ENCODE data around the gene PARVG. TPM values are rescaled to one million over a fixed set of nuclear protein-coding genes. Genes with fewer than 3 reads are reported as not detected.
A peak's percentile ranks its signal among the peaks of the same experiment; 100 is the strongest.

The PARVG gene
- total RNA-seq, 1 experiment from 2014 or later, result not detected

DNA sequence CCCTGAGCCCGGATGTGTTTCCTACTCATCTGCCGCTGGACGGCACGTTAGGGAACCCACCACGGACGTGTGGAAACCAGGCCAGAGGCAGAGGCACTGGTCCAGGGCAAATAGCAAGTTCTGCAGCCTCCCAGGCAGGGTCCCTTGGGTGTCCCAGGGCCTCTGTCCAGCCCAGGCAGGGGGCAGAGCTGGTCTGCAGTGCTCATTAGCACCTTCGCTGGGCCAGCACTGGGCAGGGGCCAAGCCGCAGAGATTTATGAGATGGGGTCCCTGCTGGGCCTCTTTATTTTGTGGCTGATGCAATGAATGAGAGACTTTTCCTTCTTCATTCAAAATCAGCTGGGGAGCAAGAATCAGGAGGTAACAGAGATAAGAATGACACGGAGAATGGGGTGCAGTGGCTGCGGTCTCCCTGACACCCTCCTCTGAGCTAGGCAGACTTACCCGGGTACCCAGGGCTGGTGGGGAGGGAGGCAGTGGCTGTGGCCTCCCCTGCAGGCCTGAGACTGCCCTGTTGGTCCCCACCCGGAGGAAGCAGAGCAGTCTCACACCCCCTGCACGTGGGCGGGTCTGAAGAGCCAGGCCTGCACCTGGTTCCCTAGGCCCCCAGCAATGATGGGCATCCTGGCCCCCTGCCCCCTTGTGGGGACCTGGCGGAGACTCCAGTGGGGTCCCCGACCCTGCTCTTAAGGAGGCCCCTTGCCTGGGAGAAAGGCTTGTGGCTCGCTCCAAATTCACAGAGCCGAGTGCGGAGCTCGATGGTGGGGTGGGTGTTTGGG is 14.0 kb upstream of the PARVG start:
- peaks cover 3% of the 10 kb centered on the region; the same call in 1 of the 2 replicates for H3K36me3 ChIP-seq
- no peaks in the 10 kb centered on the region for H3K27me3 ChIP-seq
- DNase-seq, result peak; percentile 19
- H3K4me3 ChIP-seq, result no peak overlapping the region
- no peaks in the 10 kb centered on the region for H3K9me3 ChIP-seq

DNA sequence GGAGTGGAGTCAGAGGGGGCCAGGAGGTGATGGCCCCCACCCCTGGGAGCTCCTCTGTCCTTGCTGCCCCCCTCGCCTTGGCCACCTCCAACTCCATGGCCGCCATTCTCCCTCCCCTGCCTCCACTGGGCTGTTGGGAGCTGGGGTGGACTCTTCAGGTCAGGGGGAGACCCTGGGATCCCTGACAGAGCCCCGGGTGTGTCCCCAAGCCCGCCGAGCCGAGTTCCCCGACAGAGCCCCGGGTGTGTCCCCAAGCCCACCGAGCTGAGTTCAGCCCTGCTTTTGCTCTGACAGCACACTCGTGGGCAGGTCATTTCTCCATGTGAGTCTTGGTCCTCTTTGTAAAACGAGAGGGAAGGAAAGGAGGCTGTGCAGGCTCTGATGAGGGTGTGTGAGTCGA is 13.2 kb upstream of the PARVG start:
- no peaks in the 10 kb centered on the region for H3K9me3 ChIP-seq
- no peaks in the 10 kb centered on the region for H3K27me3 ChIP-seq
- H3K4me3 ChIP-seq, result no peak overlapping the region
- peaks cover 3% of the 10 kb centered on the region; the same call in 1 of the 2 replicates for H3K36me3 ChIP-seq
- DNase-seq, result no peak

DNA sequence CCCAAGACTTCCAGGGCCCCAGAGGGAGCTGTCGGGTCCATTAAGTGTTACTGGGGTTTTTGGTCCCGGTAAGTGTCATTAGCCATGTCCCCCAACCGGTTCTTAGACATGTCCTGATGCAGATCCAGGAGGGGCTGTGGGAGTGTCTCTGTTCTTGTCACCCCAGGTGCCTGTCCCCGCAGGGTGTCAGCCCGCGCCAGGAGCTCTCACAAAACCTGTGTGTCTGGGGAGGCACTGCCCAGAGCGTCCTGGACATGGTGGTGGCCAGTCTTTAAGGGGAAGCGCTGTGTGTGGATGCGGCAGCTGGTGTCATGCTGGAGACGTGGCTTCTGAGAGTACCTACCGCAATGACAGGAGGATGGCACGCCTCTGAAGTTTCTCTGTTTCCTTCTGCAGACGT is 12.5 kb upstream of the PARVG start:
- no peaks in the 10 kb centered on the region for H3K9me3 ChIP-seq
- no peaks in the 10 kb centered on the region for H3K27me3 ChIP-seq
- no peak overlapping the region for H3K4me3 ChIP-seq
- peaks cover 3% of the 10 kb centered on the region; the same call in 1 of the 2 replicates for H3K36me3 ChIP-seq
- DNase-seq, result no peak

DNA sequence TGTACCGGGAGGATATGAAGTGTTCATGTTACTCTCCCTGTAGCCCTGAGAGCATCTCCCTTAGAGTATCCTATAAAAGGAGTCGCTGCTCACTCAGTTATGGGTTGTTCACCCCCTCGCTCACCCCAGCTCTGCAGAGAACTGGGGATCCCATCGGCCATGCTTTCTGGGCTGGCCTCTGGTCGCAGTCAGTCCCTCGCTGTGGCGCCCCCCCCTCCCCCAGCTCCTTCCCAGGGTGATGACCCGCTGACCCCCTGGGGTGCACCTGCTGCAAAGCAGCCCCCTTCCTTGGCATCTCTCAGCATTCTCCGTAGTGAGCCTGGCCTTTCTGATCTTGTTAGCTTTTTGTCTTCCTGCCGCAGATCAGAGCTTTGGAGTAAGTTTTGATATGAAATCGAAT is 10.3 kb upstream of the PARVG start:
- H3K4me3 ChIP-seq, result no peak overlapping the region
- DNase-seq, result no peak
- peaks cover 3% of the 10 kb centered on the region; the same call in 1 of the 2 replicates for H3K36me3 ChIP-seq
- no peaks in the 10 kb centered on the region for H3K27me3 ChIP-seq
- no peaks in the 10 kb centered on the region for H3K9me3 ChIP-seq

DNA sequence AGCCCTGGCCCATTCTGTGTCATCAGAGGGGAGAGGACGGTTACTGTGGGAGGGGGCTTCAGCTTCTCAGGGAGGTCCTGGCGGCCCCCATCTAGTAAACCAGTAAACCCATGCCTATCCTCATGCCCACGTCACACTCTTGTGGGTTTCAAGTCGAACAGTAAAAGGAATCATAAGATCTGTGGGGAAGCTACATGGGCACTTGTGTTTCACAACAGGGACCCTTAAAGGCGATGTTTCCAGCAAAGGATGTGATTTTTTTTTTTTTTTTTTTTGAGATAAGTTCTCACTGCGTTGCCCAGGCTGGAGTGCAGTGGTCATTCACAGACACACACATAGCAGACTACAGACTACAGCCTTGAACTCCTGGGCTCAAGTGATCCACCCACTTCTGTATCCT is 9.2 kb upstream of the PARVG start:
- Histone ChIP-seq H3K36me3 (peaks cover 3% of the 10 kb centered on the region; the same call in 1 of the 2 replicates), H3K9me3 (no peaks in the 10 kb centered on the region), H3K27me3 (no peaks in the 10 kb centered on the region), H3K4me3 (no peak overlapping the region)
- no peak for DNase-seq

DNA sequence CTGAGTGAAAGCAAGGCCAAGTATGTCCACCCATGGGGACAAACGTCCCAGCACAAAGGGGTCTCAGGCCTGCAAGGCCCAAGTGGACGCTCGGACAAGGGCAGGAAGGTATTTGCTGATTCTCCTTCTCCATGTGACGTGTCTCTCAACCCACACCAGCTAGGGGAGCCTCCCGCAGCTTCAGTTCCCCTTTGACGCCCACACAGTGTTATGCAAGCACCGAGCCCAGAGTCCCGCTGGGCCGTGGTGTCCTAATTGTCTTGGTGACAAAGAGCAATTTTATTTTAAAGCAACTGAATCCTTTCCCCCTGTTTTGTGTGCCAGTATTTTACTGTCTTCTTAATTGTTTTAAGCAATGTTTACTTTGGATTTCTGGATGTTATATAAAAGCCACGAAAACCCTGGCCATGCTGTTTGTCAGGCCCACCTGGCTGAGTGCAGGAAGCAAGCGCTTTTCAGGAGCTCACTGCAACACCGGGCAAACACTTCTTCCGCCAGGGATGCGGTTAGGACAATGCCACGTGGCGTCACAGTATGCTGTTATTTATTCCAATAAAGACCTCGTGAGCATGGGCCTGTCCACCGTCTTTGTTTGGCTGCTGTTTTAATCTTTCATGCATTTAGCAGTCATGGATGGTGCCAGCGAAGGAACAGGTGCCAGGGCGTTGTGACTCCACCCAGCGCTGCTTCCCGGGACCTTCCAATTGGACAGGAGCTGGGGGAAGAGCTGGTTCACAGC is 8.2 kb upstream of the PARVG start:
- Histone ChIP-seq H3K4me3 (no peak overlapping the region), H3K36me3 (peaks cover 3% of the 10 kb centered on the region; the same call in 1 of the 2 replicates), H3K27me3 (no peaks in the 10 kb centered on the region), H3K9me3 (no peaks in the 10 kb centered on the region)
- no peak for DNase-seq

DNA sequence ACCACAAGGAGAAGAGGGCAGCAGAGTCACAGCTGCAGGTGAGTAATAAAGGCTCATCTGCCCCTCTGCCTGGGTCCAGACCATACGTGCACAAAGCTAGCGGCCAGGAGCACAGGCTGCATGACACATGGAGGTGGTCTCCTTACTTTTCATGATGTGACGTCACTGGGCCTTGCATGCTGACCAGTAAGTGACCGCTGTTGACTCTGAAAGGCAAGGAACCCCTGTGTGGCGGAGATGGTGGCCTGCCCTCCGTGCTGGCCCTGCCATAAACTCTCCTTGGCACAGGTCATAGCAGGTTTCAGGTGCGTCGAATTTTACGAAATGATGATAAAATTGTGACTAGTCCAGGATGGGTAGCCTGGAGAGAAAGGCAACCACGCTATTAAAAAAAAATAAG is 7.6 kb upstream of the PARVG start:
- H3K9me3 ChIP-seq, result no peaks in the 10 kb centered on the region
- no peak for DNase-seq
- no peaks in the 10 kb centered on the region for H3K27me3 ChIP-seq
- H3K36me3 ChIP-seq, result peaks cover under 1% of the 10 kb centered on the region; the same call in 1 of the 2 replicates
- no peak overlapping the region for H3K4me3 ChIP-seq

DNA sequence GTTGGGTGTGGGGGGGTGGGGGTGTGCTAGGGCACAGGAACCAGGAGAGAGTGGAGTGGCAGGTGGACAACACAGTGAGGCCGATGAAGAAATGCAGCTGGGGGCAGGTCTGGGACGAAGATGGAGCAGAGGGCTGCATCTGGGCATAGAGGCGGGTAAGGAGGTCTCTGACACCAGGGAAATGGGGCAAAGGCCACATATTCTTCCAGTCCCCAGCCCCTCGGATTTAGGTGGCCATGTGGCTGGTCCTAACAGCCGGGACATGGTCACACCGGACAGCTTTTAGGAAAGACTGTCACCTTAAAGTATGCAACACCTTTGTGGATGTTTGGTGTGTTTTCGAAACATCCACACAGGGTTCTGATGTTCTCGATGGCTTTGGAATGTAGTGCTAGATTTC is 5.0 kb upstream of the PARVG start:
- Histone ChIP-seq H3K36me3 (no peaks in the 10 kb centered on the region), H3K27me3 (no peaks in the 10 kb centered on the region), H3K9me3 (no peaks in the 10 kb centered on the region), H3K4me3 (no peak overlapping the region)
- DNase-seq, result no peak

DNA sequence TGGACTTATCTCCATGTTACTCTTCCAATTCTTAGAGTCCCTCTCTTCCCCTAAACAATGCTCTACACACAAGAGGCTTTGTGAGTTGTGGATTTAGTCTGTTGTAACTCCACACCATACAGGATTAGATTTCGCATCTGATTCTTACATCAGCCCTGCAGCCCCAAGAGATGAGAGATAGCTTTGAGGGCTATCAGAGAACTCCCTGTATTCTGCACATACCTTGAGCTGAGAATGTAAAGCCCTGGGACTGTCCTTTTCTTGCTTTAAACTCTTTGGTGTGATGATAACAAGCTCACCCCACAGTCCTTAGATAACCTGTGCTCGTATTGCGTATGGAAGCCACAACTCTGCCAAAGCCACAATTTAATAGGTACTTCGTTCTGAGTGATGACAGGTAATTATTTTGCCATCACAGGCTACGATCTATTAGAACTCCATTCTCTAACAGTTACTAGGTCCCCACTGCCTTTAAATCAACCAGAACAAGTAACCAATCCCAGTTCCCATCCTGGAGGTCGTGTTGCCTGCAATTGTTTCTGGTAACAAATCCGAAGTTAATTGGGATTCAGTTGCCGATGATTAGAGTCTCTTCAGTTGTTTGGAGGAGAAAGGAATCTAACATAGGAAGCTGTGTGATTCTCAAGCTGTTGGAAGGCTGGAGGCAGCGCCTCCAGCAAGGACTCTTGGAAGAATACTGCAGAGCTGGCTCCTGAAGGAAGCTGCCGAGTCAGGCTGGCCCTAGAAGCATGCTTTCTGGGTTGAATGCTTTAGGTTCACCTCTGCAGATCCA is 1.3 kb upstream of the PARVG start:
- DNase-seq, result no peak
- Histone ChIP-seq H3K27me3 (no peaks in the 10 kb centered on the region), H3K9me3 (no peaks in the 10 kb centered on the region), H3K4me3 (no peak overlapping the region), H3K36me3 (no peaks in the 10 kb centered on the region)

DNA sequence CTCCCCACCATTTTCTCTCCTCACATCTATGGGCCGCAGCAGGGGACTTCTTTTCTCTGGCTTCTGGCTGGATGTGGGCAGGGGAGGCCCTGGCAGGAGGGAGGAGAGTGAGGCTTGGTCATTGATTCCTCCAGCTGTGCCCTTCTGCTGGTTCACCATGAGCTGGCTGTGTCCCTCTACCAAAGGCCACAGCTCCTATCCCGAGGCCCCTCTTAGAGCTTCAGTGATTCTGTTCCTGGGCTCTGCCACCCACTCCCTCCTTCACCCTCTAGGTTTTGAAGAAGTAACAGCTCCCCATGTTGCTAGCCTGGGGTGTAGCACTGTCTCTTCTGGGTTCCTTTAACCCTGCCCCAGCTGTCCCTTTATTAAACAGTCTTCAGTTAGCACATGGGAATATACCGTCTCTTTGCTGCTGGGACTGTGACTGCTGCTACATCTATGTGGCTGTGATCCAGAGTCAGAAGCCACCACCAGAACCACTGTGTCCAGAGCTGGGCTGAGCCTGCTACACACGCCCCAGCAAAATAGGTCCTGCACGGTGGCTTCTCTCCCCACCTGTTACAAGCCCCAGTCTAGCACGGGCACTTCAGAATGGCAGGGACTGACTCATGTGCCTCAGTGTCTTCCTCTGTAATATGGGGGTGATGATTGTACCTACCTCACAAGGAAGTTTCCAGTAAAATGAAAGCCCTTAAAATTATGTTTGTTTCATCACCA is 578 bp upstream of the PARVG start:
- H3K4me3 ChIP-seq, result no peak overlapping the region
- no peak for DNase-seq

DNA sequence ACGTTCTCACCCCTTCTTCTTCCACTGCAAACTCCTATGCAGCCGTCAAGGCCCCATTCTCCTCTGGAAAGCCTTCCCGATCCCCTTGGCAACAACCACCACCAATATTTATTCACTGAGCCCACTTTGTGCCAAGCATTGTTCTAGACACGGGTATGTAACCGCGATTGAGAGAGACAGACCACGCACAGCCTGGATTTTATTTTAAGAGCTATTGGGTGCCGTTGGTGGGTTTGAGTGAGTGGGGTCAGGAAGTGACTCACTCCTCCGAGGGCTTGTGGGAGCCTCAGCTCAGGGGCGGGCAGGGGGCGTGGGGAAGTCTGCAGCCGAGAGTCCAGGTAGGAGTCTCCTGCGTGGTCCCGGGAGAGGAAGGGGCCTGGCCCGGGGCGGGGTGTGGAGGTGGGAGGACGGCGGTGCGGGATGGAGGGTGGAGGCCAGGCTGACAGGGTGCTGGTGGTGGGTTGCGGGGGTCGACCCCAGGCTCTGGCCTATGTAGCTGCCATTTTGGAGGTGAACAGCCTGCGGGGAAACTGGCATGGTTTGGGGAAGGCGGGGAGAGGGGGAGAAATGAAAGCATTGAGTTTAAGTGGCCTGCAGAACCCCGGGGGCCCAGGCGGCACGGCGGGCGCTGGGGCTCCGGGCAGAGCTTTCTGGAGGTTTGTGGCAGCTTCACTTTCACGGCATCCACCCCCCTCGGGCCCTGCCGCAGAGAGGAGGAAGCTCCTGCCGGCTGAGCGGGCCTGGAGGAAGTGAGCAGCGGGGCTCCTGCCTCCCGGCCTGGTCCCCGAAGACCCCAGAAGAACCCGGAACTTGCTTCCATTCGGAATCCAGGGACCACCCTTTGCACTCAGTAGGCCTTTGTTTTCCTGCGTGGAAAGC is 547 bp downstream of the PARVG start:
- no peak for DNase-seq
- no peak overlapping the region for H3K4me3 ChIP-seq

More for the DNA sequence above, 578 bp upstream of the PARVG start:
- no peaks in the 10 kb centered on the region for H3K9me3 ChIP-seq
- H3K27me3 ChIP-seq, result no peaks in the 10 kb centered on the region
- no peaks in the 10 kb centered on the region for H3K36me3 ChIP-seq

DNA sequence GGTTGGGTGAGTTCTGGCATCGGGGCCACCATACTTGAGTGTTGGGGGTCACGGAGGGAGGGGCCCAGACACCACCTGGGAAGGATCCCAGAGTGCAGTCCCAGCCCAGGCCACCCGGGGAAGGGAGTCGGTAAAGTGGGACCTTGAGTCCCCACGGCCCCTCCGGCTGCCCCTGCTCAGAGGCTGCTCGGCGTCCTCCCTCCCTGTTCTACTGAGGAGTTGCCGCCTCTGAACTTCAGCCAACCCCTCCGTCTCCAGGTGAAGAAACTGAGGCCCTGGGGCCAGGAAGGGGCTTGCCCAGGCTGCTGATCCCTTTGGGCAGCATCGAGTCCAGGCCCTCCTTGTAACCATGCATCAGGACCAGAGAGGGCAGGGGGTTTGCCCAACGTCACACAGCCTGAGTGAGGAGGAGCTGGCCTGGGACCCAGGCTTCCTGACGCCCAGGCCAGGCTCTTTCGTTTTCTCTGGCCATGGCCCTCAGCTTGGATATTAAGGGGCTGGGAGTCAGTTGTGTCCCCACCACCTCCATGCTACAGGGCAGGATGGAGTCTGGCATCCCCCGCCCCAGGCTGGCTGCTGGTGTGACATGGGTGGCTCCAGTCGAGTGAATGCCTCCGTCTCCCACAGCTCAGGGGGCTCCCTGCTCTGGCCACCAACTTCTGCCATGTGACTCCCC is 1.3 kb downstream of the PARVG start:
- H3K4me3 ChIP-seq, result no peak overlapping the region

More for the DNA sequence above, 547 bp downstream of the PARVG start:
- H3K27me3 ChIP-seq, result no peaks in the 10 kb centered on the region
- no peaks in the 10 kb centered on the region for H3K36me3 ChIP-seq
- no peaks in the 10 kb centered on the region for H3K9me3 ChIP-seq

DNA sequence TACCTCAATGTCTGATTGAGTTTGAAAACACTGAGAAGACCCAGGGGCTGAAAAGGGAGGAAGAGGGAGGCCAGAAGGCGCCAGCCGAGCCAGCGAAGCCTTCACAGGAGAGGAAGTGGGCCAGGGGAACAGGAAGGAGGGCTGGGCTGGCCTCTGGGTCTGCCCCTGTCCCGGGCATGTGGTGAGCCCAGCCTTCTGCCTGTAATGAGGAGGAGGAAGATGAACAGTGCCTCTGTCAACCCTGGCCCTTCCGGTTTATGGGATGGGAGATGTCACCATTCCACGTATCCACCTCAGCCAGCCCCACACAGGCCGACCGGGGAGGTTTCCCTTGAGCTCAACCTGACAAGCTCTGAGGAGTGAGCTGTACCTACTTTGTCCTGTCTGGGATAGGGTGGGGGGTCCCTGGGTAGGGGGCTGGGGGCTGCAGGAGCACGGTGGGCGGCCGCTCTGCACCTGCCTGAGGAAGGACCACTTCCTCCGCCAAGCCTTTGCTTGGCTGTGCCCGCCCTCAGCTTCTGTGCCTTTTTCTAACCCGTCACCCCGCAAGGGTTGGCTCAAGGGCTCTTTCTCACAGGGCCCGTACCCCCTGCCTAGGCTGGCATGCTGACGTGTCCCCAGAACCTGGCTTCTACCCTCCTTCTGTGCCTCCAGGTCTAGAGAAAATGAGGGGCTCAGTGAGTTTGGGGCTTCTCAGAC is 2.0 kb downstream of the PARVG start:
- no peaks in the 10 kb centered on the region for H3K9me3 ChIP-seq
- no peak overlapping the region for H3K4me3 ChIP-seq
- DNase-seq, result no peak
- no peaks in the 10 kb centered on the region for H3K27me3 ChIP-seq
- no peaks in the 10 kb centered on the region for H3K36me3 ChIP-seq

More for the DNA sequence above, 1.3 kb downstream of the PARVG start:
- Histone ChIP-seq H3K27me3 (no peaks in the 10 kb centered on the region), H3K36me3 (no peaks in the 10 kb centered on the region), H3K9me3 (no peaks in the 10 kb centered on the region)
- no peak for DNase-seq

DNA sequence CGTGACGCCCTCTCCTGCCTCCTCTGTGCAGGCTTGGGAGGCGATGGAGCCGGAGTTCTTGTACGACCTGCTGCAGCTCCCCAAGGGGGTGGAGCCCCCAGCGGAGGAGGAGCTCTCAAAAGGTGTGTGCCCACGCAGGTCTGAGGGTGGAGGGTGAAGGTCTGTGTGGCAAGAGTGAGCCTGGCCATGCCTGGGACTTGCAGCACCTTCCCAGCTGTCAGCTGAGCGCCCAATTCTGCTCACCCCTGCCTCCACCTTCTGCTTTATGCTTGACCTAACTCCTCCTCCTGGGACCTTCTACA is 2.5 kb downstream of the PARVG start:
- H3K4me3 ChIP-seq, result no peak overlapping the region
- H3K27me3 ChIP-seq, result no peaks in the 10 kb centered on the region
- no peaks in the 10 kb centered on the region for H3K36me3 ChIP-seq
- no peaks in the 10 kb centered on the region for H3K9me3 ChIP-seq
- no peak for DNase-seq

DNA sequence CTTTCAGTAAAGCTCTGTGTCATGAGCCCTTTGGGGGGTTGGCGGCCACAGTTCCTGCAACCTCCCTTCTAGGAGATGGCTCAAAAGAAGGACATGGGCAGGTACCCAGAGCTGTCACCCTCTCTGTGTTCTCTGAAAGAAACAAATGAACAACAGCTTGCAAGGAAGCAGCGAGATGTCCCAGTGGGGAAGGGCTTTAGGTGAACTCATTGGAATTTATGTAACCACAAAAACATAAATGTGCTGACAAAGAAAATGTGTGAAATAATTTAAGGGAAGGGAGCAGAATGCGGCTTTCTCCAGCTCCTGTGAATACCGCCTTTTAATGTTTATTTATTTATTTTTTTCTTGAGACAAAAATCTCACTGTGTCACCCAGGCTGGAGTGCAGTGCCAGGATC is 3.3 kb downstream of the PARVG start:
- DNase-seq, result no peak
- no peaks in the 10 kb centered on the region for H3K27me3 ChIP-seq
- no peaks in the 10 kb centered on the region for H3K9me3 ChIP-seq
- H3K4me3 ChIP-seq, result no peak overlapping the region
- no peaks in the 10 kb centered on the region for H3K36me3 ChIP-seq

Data from MG63 (cell line).